Activated T-cell treated with anti-CD3 and anti-CD28 coated beads for 24 hours (primary cell): Measurements from ENCODE around the gene ENTREP3.
"Not testable (repeated sequence)": the region's sequence is repeated elsewhere in the genome, so short reads cannot be mapped to it uniquely, and the experiment has no call there.

Experiments used
- DNase-seq: peaks from one replicate; pipeline ENCODE4 v3.0.0-alpha.2; 2020; ENCODE audit warnings: low read depth

The ENTREP3 gene

GRCh38 chr1:155225404-155225759 lies 29.9 kb downstream of the ENTREP3 start:
- not testable (repeated sequence) for DNase-seq

GRCh38 chr1:155223047-155223446 lies 32.2 kb downstream of the ENTREP3 start:
- no peak for DNase-seq

- DNase-seq = not testable (repeated sequence)
Measured at GRCh38 chr1:155220211-155220965, 34.9 kb downstream of the ENTREP3 start.

GRCh38 chr1:155219592-155220031 lies 35.7 kb downstream of the ENTREP3 start:
- DNase-seq = no peak

GRCh38 chr1:155218854-155219591 lies 36.3 kb downstream of the ENTREP3 start:
- DNase-seq = no peak

GRCh38 chr1:155214702-155215101 lies 40.6 kb downstream of the ENTREP3 start:
- DNase-seq = not testable (repeated sequence)

- not testable (repeated sequence) for DNase-seq
Measured at GRCh38 chr1:155212051-155212440, 43.2 kb downstream of the ENTREP3 start.

- DNase-seq = not testable (repeated sequence)
Measured at GRCh38 chr1:155211381-155212050, 43.8 kb downstream of the ENTREP3 start.

- no peak for DNase-seq
Measured at GRCh38 chr1:155210314-155211104, 44.8 kb downstream of the ENTREP3 start.

- DNase-seq = no peak
Measured at GRCh38 chr1:155209312-155209721, 46.0 kb downstream of the ENTREP3 start.

- peak; percentile 83 for DNase-seq
Measured at GRCh38 chr1:155208541-155209311, 46.6 kb downstream of the ENTREP3 start, which contains the start of gene MTX1. Gene MTX1 (plus strand): TSS chr1:155208695. CDS start chr1:155208805, 110 bp downstream.

- DNase-seq = no peak
Measured at GRCh38 chr1:155207806-155208540, 47.3 kb downstream of the ENTREP3 start, which contains the start of gene THBS3. Gene THBS3 (minus strand): TSS chr1:155207897. CDS start chr1:155207876, 21 bp downstream.

GRCh38 chr1:155206891-155207805 lies 48.1 kb downstream of the ENTREP3 start:
- peak; percentile 82 for DNase-seq

GRCh38 chr1:155205969-155206593 lies 49.2 kb downstream of the ENTREP3 start:
- no peak for DNase-seq

- DNase-seq = no peak
Measured at GRCh38 chr1:155205035-155205434, 50.2 kb downstream of the ENTREP3 start.

- DNase-seq = no peak
Measured at GRCh38 chr1:155202731-155203515, 52.4 kb downstream of the ENTREP3 start.

- no peak for DNase-seq
Measured at GRCh38 chr1:155202198-155202597, 53.1 kb downstream of the ENTREP3 start.

GRCh38 chr1:155200920-155201319 lies 54.4 kb downstream of the ENTREP3 start:
- no peak for DNase-seq
